Kidney (tissue), 14 donors: ENCODE results near the gene NPPC. TPM values are rescaled to one million over a fixed set of nuclear protein-coding genes. Genes with fewer than 3 reads are reported as not detected.

Source experiments
- DNase-seq, 5 donors: peaks; one replicate each; pipeline ENCODE4 v3.0.0-alpha.2; 2013 to 2020
- FAIRE-seq: peaks from 2 replicates; lab custom pipeline; 2012; peaks lifted over from hg19 to GRCh38; lab: Jason Lieb, UNC
- H3K27ac ChIP-seq, 2 donors: one replicate each; pipeline ENCODE4 v1.7.0; 2013; ENCODE audit warnings: low read depth in 2 of 2, low read length in 2 of 2, inconsistent platforms in 1 of 2
- H3K27me3 ChIP-seq: one replicate; pipeline ENCODE4 v1.7.1; 2013; ENCODE audit warnings: low read length, inconsistent platforms; ENCODE audit not compliant: control insufficient read depth, insufficient read depth
- H3K36me3 ChIP-seq, 3 donors: one replicate each; pipeline versions ENCODE4 v1.7.0 to v1.7.1; 2013; ENCODE audit warnings: low read length in 3 of 3, control low read depth in 1 of 3, inconsistent platforms in 1 of 3; ENCODE audit not compliant: insufficient read depth in 3 of 3, control insufficient read depth in 2 of 3
- H3K4me1 ChIP-seq, 3 donors: one replicate each; pipeline versions ENCODE4 v1.7.0 to v1.7.1; 2013; ENCODE audit warnings: low read length in 3 of 3, inconsistent platforms in 1 of 3, low read depth in 1 of 3; ENCODE audit not compliant: control insufficient read depth in 2 of 3, insufficient read depth in 2 of 3
- H3K4me3 ChIP-seq, 3 donors: one replicate each; pipeline versions ENCODE4 v1.7.0 to v1.8.1; 2013; ENCODE audit warnings: low read length in 3 of 3, control low read depth in 1 of 3, inconsistent platforms in 1 of 3
- H3K9ac ChIP-seq, 3 donors: one replicate each; pipeline versions ENCODE4 v1.7.0 to v1.7.1; 2013; ENCODE audit warnings: low read length in 3 of 3, control low read depth in 1 of 3, inconsistent platforms in 1 of 3
- H3K9me3 ChIP-seq, 3 donors: one replicate each; pipeline versions ENCODE4 v1.7.0 to v1.7.1; 2013; ENCODE audit warnings: low read length in 3 of 3, control low read depth in 1 of 3, inconsistent platforms in 1 of 3; ENCODE audit not compliant: control insufficient read depth in 2 of 3, insufficient read depth in 1 of 3
- CTCF ChIP-seq: IDR thresholded peaks from 3 replicates; pipeline ENCODE4 v1.5.1; 2012; ENCODE audit warnings: mild to moderate bottlenecking, moderate library complexity, borderline replicate concordance; ENCODE audit not compliant: insufficient read depth; ENCODE audit errors: extremely low read depth
- intact Hi-C: fragments of 100-400 bp; cut with DNase I; formaldehyde crosslinking; loops from one replicate; pipeline ENCODE4 v1.11.1; 2022
- polyA plus RNA-seq: library from polyadenylated mRNA; stranded (reverse); fragments of 350-450 nt; fragmentation: Illumina TruSeq; extraction: RNeasy Lipid Tissue Mini Kit (QIAGEN cat#74804); gene quantifications from one replicate; pipeline ENCODE4 v1.2.3, GENCODE V29; 2014; ENCODE audit warnings: low read depth, low replicate concordance; ENCODE audit not compliant: insufficient read depth
- total RNA-seq: library from RNA; stranded (reverse); fragmentation: NEBNext Ultra II Directional; extraction: Animal tissue kit (Norgen Biotek cat#: 25700); gene quantifications from one replicate; pipeline ENCODE4 v1.2.1, GENCODE V29; 2021
- donor health status: control.
- donor health status: control.
- donor health status: control.
- donor health status: control.
- donor health status: control.
- donor health status: DM: yes; HTN: yes; CAD: no.
- donor health status: Normal renal cell carcinoma (clear cell type).

Gene NPPC
- total and polyA plus RNA-seq, 2 donors from 2014 or later, result not detected

DNA sequence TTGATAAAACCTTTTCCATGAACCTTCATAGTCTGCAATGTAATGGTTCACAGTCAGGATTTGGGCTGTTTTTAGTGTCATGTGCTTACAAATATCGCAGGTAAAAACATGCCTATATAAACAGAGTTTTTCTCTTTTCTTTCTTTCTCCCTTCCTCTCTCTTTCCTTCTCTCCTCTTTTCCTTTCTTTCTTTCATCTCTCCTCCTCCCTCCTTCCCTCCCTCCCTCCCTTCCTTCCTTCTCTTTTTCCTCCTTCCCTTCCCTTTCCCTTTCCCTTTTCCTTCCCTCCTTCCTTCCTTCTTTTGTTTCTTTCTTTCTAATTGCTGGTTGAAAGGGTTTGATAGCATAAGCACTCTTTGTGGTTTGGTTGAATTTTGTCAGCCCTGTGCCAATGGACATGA is 9.6 kb upstream of the NPPC start:
- H3K4me1 ChIP-seq, result no peaks in the 10 kb centered on the region
- no peaks in the 10 kb centered on the region for H3K9me3 ChIP-seq
- no peaks in the 10 kb centered on the region for H3K36me3 ChIP-seq
- intact Hi-C loops, result no loop called here
- TF ChIP-seq CTCF, result no peak
- DNase-seq (no peak), FAIRE-seq (no peak)
- H3K4me3 ChIP-seq, result no peak overlapping the region
- no peak overlapping the region for H3K9ac ChIP-seq
- H3K27me3 ChIP-seq, result no peaks in the 10 kb centered on the region
- H3K27ac ChIP-seq, result no peak overlapping the region

DNA sequence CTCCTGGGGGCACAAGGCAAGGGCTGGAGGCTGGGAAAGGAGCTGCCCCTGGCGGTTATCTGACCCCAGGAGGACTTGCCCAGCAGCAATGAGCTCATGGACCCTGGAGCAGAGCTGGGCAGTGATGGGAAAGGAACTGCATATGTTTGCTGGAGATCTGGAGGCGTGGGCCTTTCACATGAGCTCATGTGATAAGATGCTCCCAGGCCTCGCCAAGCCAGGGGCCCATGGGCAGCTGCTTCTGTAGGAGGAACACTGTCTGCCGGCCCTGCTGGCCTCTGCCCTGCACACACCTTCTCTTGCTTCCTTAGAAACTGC is 9.0 kb upstream of the NPPC start:
- TF ChIP-seq CTCF, result no peak
- Histone ChIP-seq H3K9me3 (no peaks in the 10 kb centered on the region), H3K4me1 (no peaks in the 10 kb centered on the region), H3K4me3 (no peak overlapping the region), H3K36me3 (no peaks in the 10 kb centered on the region), H3K27me3 (no peaks in the 10 kb centered on the region), H3K9ac (no peak overlapping the region), H3K27ac (no peak overlapping the region)
- intact Hi-C loops, result no loop called here
- no peak for FAIRE-seq
- no peak for DNase-seq

DNA sequence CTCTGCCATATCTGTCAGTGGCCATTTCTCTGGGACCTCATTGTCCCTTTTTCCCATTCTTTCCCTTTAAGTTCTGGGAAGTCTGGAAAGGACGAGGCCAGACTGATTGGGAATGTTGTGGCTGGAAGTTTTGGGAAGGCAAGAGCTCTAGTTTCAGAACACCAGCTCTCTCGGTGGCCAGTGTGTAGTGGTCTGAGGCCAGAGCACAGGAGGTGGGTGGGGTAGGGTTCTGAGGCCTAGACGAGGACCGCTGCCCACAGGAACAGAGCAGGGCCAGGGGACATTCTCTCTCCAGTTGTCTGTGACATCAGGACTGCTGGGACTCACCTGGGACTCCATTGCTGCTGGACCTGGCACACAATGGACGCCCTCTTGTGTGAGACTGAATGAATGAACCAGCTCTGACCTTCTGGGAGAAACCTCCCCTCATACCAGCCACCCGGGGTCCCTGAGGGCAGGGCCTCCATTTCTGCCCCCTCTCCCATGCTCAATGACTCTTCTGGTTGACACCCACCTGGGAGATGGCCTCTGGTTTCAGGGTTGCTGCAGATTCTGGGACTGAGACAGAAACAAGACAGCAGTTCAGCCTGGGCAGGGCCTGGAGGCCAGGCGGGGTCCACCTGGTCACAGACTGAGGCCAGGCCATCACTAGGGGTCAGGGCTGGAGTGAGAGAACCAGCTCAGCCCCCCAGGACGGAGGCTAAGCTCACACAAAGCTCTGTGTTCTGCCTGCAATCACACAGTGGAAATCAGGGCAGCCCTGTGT is 8.4 kb upstream of the NPPC start:
- Histone ChIP-seq H3K9me3 (no peaks in the 10 kb centered on the region), H3K4me1 (no peaks in the 10 kb centered on the region), H3K9ac (no peak overlapping the region), H3K4me3 (no peak overlapping the region), H3K27me3 (no peaks in the 10 kb centered on the region), H3K27ac (no peak overlapping the region), H3K36me3 (no peaks in the 10 kb centered on the region)
- no peak for TF ChIP-seq CTCF
- intact Hi-C loops, result no loop called here
- FAIRE-seq (no peak), DNase-seq (no peak)
